Occipital lobe (tissue), 1 donor: ENCODE measurements around the gene SLC26A1. TPM values are rescaled to one million over a fixed set of nuclear protein-coding genes. Genes with fewer than 3 reads are reported as not detected.

Experiments
- total RNA-seq: library from RNA; depleted of rRNA; stranded (reverse); fragments of >200 nt; gene quantifications from one replicate; pipeline ENCODE4 v1.2.3, GENCODE V29; 2014

The SLC26A1 gene
- total RNA-seq, 1 donor from 2014 or later, result 4.2 TPM

Other genes with a start within 250 kb of the SLC26A1 start
- gene CPLX1, start 167.3 kb downstream of the SLC26A1 start, total RNA-seq, result 1.6 TPM
- gene GAK, start 61.1 kb downstream of the SLC26A1 start, total RNA-seq, result 45.2 TPM
- gene TMEM175, start 60.9 kb downstream of the SLC26A1 start, total RNA-seq, result 30.3 TPM
- gene DGKQ, start 19.8 kb downstream of the SLC26A1 start, total RNA-seq, result 6.7 TPM
- gene IDUA, start 6.4 kb downstream of the SLC26A1 start, total RNA-seq, result 6.9 TPM
- gene FGFRL1, start 18.2 kb upstream of the SLC26A1 start, total RNA-seq, result 2.3 TPM
- gene RNF212, start 120.2 kb upstream of the SLC26A1 start, total RNA-seq, result 1.1 TPM
- gene SPON2, start 179.2 kb upstream of the SLC26A1 start, total RNA-seq, result 3.3 TPM